NT2/D1 (cell line): ENCODE measurements around the gene TEX14.
A peak's percentile ranks its signal among the peaks of the same experiment; 100 is the strongest.

Experiments used
- DNase-seq: peaks from one replicate; pipeline ENCODE4 v3.0.0-alpha.2; 2011; ENCODE audit warnings: low read depth, low spot score
- H3K27me3 ChIP-seq: 2 replicates; pipeline ENCODE4 v1.6.0; 2011; ENCODE audit warnings: mild to moderate bottlenecking; ENCODE audit not compliant: insufficient read length, insufficient read depth
- H3K36me3 ChIP-seq: 2 replicates; pipeline ENCODE4 v1.6.1; 2011; ENCODE audit warnings: mild to moderate bottlenecking, low read length, mixed read lengths; ENCODE audit not compliant: insufficient read depth, insufficient read length
- H3K4me1 ChIP-seq: 2 replicates; pipeline ENCODE4 v1.5.1; 2011; ENCODE audit not compliant: insufficient read depth, insufficient read length
- H3K4me3 ChIP-seq: 2 replicates; pipeline ENCODE4 v1.5.1; 2011; ENCODE audit warnings: low read depth; ENCODE audit not compliant: insufficient read length
- H3K9ac ChIP-seq: 2 replicates; pipeline ENCODE4 v1.6.0; 2011; ENCODE audit warnings: low read depth; ENCODE audit not compliant: insufficient read length
- H3K9me3 ChIP-seq: 2 replicates; pipeline ENCODE4 v1.5.1; 2011; ENCODE audit warnings: mild to moderate bottlenecking, low read length; ENCODE audit not compliant: insufficient read depth
- SUZ12 ChIP-seq: IDR thresholded peaks from 2 replicates; pipeline ENCODE4 v1.6.1; 2011; ENCODE audit not compliant: insufficient read length, insufficient read depth; ENCODE audit errors: extremely low read depth
- YY1 ChIP-seq: IDR thresholded peaks from 2 replicates; pipeline ENCODE4 v1.6.1; 2011; ENCODE audit not compliant: insufficient read length, insufficient read depth
- ZNF274 ChIP-seq: IDR thresholded peaks from 2 replicates; pipeline ENCODE4 v1.6.1; 2011; ENCODE audit warnings: mild to moderate bottlenecking, low read depth, low read length

The TEX14 gene

DNA sequence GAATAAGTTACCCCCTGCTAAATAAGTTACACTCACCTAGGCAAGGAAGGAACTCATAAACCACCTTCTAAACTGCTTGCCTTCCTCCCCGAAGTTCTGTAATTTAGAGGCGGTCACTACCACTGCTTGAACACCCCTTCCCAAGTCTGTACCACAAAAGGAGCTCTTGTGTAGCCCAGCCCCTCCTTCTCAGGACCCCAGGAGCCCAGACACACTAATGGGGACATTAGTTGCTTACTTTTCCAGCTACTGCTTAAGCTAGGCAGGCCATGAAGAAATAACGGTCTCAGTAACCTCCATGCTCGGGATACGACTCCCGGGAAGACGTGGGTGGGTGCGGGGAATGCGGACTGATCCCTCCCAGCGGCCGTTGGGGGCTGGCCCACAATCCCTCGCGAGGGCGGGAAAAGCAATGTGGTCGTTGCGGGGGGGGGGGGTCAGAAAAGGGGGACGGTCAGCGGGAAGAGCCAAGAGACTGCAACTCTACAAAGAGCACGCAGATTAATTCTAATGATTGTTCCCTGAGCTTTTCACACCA, at the start of gene TEX14:
TEX14 (minus strand) TSS at position 345 of the 538 bp plus-strand sequence. CDS start 40,044 bp downstream, outside the sequence.
- peak within 1 kb of the TSS; percentile 77 for H3K9ac ChIP-seq
- H3K4me3 ChIP-seq = peak within 1 kb of the TSS; percentile 57
- peaks cover 4% of the 10 kb centered on the region for H3K4me1 ChIP-seq
- no peak for TF ChIP-seq YY1
- TF ChIP-seq SUZ12 = no peak
- TF ChIP-seq ZNF274 = no peak
- no peak for DNase-seq
- peaks cover 14% of the 10 kb centered on the region for H3K36me3 ChIP-seq
- H3K27me3 ChIP-seq = no peaks in the 10 kb centered on the region
- no peaks in the 10 kb centered on the region for H3K9me3 ChIP-seq

DNA sequence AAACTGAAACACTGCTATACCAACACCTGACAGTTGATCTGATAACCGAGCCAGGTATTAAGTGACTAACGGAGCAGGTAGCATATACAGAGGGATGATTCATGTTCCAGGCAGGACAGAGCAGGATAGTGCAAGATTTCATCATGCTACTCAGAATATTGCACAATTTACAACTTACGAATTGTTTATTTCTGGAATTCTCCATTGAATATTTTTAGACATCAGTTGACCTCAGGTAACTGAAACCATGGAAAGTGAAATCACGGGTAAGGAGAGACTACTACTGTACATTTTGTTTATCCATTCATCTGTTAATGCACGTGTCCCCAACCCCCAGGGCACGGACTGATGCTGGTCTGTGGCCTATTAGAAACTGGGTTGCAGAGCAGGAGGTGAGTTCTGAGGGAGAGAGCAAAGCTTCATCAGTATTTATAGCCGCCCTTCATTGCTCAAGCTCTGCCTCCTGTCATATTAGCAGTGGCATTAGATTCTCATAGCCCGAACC, 49.3 kb upstream of the TEX14 start:
- no peaks in the 10 kb centered on the region for H3K4me1 ChIP-seq
- H3K9ac ChIP-seq = no peak overlapping the region
- no peak for DNase-seq
- H3K27me3 ChIP-seq = no peaks in the 10 kb centered on the region
- TF ChIP-seq ZNF274 (no peak), SUZ12 (no peak), YY1 (no peak)
- no peaks in the 10 kb centered on the region for H3K9me3 ChIP-seq
- H3K36me3 ChIP-seq = no peaks in the 10 kb centered on the region
- H3K4me3 ChIP-seq = no peak overlapping the region

DNA sequence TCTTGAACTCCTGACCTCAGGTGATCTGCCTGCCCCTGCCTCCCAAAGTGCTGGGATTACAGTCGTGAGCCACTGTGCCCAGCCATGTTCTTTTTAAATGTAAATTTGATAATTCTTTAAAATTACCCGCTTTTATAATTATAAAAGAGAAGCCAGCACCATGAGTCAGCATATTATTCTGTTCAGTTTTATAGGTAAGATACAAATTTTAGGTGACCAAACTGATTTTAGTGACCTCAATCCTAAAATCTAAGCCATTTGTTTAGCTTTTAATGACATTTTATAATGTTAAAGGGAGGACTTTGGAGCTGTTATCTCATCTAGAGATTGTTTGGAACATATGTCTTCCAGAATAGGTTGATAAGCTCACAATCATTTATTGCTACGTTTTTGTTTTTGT, 43.0 kb upstream of the TEX14 start:
- H3K4me3 ChIP-seq = no peak overlapping the region
- no peak overlapping the region for H3K9ac ChIP-seq
- no peaks in the 10 kb centered on the region for H3K27me3 ChIP-seq
- no peaks in the 10 kb centered on the region for H3K9me3 ChIP-seq
- no peaks in the 10 kb centered on the region for H3K36me3 ChIP-seq
- DNase-seq = no peak
- no peaks in the 10 kb centered on the region for H3K4me1 ChIP-seq
- TF ChIP-seq ZNF274 (no peak), SUZ12 (no peak), YY1 (no peak)

- H3K27me3 ChIP-seq = no peaks in the 10 kb centered on the region
- no peak for DNase-seq
- H3K36me3 ChIP-seq = no peaks in the 10 kb centered on the region
- no peaks in the 10 kb centered on the region for H3K4me1 ChIP-seq
- H3K4me3 ChIP-seq = no peak overlapping the region
- no peaks in the 10 kb centered on the region for H3K9me3 ChIP-seq
- no peak overlapping the region for H3K9ac ChIP-seq
- TF ChIP-seq ZNF274 (no peak), YY1 (no peak), SUZ12 (no peak)
Observed at GRCh38 chr17:58734040-58734439, 42.2 kb upstream of the TEX14 start.

DNA sequence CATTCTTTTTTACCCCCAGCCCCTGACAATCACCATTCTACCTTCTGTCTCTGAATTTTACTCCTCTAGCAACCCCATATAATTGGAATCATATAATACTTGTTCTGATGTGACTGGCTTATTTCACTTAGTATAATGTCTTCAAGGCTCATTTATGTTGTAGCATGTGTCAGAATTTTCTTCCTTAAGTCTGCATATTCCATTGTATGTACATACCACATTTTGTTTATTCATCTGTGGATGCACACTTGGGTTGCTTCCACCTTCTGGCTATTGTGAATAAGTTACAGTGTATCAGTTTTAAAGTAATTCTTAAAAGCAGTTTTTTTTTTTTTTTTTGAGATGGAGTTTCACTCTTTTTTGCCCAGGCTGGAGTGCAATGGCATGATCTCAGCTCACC, 39.1 kb upstream of the TEX14 start:
- H3K9ac ChIP-seq = no peak overlapping the region
- H3K36me3 ChIP-seq = peaks cover 6% of the 10 kb centered on the region
- H3K4me1 ChIP-seq = no peaks in the 10 kb centered on the region
- H3K4me3 ChIP-seq = no peak overlapping the region
- TF ChIP-seq SUZ12 (no peak), ZNF274 (no peak), YY1 (no peak)
- no peaks in the 10 kb centered on the region for H3K9me3 ChIP-seq
- DNase-seq = no peak
- no peaks in the 10 kb centered on the region for H3K27me3 ChIP-seq

- H3K4me1 ChIP-seq = no peaks in the 10 kb centered on the region
- no peaks in the 10 kb centered on the region for H3K9me3 ChIP-seq
- H3K27me3 ChIP-seq = no peaks in the 10 kb centered on the region
- TF ChIP-seq YY1 = no peak
- TF ChIP-seq SUZ12 = no peak
- TF ChIP-seq ZNF274 = no peak
- no peak for DNase-seq
- peaks cover 17% of the 10 kb centered on the region for H3K36me3 ChIP-seq
- H3K4me3 ChIP-seq = no peak overlapping the region
- H3K9ac ChIP-seq = no peak overlapping the region
Observed at GRCh38 chr17:58728798-58729197, 37.0 kb upstream of the TEX14 start.

DNA sequence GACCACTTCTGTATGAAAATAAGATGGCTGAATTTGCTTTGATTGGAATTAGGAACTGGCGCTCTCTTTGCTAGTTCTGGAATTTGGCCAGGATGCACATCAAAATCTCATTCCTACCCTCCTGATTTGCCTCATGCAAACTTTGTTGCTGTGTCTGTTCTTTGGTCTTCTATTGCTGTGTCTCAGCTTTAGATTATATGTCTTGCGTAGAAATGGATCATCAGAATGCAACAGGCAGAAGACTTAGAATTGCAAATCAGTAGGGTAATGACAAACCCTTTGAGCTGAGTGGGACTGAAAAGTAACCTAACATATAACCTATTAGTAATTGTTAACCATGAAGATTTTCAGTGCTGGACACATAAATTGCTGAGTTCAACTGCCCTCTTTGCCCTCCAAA, 30.9 kb upstream of the TEX14 start:
- Histone ChIP-seq H3K36me3 (peaks cover 30% of the 10 kb centered on the region), H3K4me3 (no peak overlapping the region), H3K27me3 (no peaks in the 10 kb centered on the region), H3K4me1 (no peaks in the 10 kb centered on the region), H3K9ac (no peak overlapping the region), H3K9me3 (no peaks in the 10 kb centered on the region)
- DNase-seq = no peak
- no peak for TF ChIP-seq ZNF274
- TF ChIP-seq SUZ12 = no peak
- TF ChIP-seq YY1 = no peak
